AML-193 (cell line): ENCODE data around the gene LCK.
"Not testable (repeated sequence)": the region's sequence is repeated elsewhere in the genome, so short reads cannot be mapped to it uniquely, and the experiment has no call there.

ENCODE experiments used
- DNase-seq, 2 experiments: peaks; one replicate each; lab custom pipeline; 2025; lab: John Stamatoyannopoulos, UW

LCK gene

DNA sequence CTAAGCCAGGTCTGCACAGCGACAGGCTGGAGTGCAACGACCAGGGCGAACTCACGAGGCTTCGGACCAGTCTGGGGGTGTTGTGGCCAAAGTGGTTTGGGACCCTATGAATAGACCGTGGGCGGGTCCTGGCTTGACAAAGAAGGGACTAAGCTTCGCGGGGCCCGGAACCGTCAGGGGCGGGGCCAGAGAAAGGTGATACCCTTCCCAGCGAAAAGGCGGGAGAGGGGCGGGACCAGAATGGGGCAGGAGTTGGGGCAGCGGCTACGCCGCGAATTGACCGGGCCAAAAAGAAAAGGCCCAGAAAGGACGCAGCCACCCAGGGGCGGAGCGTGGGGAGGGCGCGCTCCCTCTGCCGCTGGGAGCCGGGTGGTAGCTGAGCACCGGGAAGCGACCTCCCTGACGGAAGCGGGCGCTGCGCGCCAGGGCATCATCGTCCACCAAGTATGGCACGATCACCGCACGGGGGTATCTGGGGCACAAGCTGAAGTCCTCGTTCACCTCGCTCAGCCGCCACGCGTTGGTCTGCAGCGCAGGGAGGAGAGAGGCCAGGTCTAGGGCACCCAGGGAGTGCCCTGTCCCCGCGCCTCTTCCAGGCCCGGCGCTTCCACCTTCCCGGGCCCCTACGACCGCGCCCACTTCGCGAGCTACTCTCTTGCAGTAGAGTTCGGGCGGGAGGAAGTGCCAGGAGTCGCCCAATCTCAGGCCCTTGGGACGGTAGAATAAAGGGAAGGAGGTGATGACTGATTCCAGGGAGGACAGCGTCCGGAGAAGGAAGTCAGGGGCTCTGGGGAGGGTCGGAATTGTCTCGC lies 10.7 kb upstream of the LCK start:
- peak; percentile 42 to 49 for DNase-seq

DNA sequence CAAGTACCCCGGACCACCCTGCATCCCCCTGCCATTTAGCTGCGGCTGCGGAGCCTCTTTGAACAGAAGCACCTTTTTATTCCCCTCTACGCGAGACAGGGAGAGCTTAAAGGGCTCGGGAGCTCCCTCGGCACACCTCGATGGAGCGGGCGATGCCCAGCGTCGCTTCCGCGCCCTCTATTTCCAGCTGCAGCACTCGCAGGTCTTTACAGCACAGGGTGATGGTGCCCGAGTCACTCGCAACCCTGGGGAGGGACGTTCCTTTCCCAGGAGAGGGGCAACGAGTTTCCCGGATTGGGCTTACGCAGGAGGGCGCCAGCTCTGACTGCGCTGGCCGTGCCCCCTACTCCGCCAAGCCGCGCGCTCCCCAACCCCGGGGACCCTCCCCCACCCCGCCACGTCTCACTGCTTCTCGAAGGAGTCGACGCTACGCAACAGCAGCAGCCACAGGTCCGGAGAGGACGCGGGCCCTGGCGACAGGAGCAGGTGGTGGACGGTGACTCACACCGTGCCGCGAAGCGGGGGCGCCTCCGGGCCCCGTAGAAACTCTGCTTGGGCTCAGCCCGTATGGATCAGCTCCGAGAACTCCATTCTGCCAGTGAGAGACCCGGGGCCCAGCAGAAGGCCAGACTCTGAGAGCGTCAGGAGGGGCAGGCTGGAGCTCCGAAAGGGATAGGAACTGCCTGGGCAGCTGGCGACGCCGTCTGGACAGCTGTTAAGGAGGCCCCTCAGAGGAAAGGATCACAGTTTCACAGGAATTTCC lies 9.9 kb upstream of the LCK start:
- DNase-seq: peak; percentile 8 to 17

DNA sequence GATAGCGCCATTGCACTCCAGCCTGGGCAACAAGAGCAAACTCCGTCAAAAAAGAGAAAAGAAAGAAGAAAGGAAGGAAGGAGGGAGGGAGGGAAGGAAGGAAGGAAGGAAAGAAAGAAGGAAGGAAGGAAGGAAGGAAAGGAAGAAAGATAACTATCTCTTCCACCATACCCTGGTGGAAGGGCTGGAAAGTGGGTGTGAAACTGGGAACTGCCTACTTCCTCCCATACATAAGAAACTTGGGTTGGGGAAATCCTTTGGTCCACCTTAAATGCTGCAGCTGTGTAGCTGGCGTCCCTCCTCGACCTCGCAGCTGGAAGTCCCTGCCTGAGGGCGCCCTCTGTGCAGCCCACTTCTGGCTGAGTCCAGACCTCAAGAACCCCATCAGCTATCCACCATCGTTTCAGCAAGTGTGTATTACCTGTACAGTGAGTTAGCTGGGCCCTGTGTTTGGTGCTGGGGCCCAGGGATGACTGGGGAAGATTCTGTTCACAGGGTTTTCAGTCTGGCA lies 8.7 kb upstream of the LCK start:
- DNase-seq: peak in 1 of 2 experiments; percentile 3

DNA sequence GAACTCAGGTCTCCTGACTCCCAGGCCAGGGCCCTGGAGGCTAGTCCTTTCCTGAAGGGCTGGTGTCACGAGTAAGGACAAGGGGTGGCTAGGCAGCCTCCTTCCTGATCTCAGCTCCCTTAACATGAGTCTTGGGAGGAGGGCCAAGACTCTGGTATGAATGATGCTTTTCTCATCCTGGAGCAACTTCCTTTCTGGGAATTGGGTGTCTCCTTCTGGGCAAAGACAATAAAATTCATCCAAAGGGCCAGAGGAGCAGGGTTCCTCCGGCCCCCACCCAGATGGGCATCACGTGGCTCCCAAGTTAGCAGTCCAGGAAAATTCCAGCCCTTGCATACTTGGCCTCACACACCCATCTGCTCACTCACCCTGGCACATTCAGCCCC lies 4.2 kb upstream of the LCK start, which contains the start of gene FAM167B:
Gene FAM167B (plus strand): TSS at position 335 of the 386 bp plus-strand sequence. CDS start 200 bp downstream, outside the sequence.
- DNase-seq: no peak

DNA sequence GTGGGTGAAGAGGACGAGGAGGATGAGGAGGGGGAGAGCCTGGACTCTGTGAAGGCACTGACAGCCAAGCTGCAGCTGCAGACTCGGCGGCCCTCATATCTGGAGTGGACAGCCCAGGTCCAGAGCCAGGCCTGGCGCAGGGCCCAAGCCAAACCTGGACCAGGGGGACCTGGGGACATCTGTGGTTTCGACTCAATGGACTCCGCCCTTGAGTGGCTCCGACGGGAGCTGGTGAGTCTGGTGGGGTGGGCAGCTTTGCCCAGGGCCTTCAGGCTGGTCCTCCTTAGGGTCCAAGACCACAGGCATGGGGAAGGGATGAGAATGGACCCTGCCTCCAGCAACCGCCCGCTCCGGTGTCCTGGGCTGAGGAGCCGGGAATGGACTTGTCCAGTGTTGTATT lies 3.6 kb upstream of the LCK start:
- DNase-seq: no peak

DNA sequence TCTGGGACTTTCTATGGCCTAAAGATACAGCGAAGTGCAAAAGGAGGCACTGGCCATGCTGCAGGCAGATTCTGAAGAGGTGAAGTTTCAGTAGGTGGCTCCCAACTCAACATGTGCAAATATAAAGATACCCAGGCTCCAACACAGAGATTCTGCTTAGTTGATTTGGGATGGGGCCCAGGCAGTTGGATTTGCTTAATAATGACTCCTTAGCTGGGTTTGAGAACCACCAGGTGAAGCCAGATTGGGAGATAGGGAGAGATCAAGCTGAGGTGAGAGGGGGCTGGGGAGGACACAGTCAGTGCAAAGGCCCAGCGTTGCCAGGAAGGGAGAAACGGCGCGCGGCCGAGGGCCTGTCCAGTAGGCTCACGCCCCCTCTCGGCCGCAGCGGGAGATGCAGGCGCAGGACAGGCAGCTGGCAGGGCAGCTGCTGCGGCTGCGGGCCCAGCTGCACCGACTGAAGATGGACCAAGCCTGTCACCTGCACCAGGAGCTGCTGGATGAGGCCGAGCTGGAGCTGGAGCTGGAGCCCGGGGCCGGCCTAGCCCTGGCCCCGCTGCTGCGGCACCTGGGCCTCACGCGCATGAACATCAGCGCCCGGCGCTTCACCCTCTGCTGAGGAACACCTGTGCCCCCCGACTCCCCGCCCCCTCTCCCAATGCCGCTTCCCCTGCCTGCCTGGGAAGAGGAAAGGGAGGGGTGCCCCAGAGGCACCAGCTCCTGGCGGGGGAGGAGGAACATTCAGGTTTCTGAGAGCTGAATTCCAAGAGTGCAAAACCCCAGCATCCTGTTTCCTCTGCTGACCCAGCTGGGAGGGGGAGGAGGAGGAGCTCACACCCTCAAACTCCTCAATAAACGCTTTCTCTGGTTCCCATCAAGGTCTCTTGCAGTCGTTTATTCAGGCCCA lies 2.8 kb upstream of the LCK start:
- peak; percentile 41 to 55 for DNase-seq

DNA sequence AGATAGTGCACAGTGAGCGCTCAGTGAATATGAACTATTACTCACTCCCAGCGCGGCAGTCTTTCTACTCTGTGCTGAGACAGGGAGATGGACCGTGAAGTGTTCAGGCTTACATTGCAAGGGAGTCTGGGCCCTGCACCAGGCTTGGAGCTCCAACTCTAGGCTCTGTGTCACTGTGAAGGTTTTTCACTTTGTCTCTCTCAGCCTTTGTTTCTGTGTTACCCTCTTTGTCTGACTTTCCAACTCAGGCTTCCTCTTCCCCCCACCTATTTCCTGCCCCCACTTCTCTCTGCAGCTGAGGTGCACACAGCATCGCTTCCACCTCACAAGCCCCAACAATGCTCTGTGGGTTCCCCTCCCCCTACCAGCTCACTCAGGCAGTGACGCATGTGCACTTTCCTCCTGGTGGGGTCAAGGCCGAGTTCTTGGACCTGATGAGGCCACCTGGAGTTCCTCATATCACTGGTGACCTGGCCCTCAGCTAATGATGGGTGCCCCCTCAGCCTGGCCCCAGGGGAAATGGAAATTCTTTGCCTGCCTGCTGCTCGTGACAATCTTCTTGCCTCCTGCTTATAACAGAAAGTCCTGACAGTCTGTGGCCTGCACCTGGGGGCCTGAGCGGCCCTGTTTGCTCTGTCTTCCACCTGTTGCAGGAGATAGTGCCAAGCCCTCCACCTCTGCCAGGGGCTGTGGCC lies 1.1 kb upstream of the LCK start:
- no peak for DNase-seq

DNA sequence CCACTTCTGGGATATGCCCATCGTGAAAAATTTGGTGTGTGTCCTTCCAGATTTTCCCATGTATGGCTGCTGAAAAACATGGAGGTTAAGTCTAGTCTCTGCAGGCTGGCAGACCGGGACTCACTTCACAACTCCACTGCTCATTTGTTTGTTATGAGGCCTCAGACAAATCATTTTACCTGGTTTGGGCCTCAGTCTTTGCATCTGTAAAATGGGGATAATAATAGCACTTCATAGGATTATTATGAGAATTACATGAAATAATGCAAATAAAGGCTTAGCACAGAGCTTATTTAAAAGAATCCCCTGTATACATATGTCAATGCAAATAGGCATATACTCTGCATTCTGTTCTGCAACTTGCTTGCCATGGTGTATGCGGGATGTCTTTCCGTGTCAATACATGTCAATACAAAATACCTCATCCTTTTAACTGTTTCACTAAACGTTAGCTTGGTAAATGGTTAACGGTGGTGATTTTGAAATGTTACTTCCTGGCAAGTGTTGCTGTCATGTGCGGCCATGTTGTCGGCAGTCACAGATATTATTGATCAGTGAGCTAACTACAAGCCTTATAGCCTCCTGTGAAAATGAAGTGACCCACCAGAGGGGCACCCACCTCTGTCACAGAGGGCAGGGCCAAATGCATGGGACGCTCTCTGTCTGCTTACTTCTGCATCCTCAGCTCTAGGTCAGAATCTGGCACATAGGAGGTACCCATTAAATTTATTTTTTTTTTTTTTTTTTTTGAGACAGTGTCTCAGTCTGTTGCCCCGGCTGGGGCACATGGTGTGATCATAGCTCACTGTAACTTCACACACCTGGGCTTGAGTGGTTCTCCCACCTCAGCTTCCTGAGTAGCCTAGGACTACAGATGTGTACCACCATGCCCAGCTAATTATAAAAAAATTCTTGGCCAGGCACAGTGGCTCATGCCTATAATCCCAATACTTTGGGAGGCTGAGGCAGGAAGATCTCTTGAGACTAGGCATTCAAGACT lies 4.3 kb downstream of the LCK start:
- DNase-seq: no peak

DNA sequence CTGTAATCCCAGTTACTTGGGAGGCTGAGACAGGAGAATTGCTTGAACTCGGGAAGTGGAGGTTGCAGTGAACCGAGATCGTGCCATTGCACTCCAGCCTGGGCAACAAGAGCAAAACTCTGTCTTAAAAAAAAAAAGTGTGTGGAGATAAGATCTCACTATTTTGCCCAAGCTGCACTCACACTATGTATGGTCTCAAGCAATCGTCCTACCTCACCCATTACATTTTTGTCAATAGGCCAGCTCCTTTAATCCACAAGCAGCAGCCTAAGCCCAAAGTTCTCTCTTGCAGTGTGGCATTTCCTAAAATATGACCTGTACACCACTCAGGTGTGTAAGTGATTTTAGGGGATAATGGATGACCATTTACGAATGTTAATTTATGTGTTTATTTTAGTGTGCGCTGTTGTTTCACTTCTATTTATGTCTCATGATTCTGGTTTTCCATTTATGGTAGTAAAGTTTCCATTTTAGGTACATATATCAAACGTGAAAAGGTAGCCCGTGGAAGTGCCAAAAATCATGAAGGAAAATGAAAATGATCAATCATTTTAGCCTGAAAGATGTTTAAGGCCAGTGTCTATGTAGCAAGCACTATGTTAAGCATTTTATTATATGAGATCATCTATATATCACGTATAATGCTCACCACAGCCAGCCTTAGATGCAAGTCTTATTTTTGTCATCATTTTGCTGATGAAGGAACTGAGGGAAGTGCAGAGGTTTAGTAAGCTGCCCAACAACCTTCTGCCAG lies 5.6 kb downstream of the LCK start:
- no peak for DNase-seq

DNA sequence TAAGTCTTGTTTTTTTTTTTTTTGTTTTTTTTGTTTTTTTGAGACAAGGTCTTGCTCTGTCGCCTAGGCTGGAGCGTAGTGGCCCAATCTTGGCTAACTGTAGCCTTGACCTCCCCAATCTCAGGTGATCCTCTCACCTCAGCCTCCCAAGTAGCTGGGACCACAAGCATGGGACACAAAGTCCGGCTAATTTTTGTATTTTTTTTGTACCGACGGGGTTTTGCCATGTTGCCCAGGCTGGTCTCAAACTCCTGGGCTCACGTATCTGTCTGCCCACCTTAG lies 6.1 kb downstream of the LCK start:
- no peak for DNase-seq

DNA sequence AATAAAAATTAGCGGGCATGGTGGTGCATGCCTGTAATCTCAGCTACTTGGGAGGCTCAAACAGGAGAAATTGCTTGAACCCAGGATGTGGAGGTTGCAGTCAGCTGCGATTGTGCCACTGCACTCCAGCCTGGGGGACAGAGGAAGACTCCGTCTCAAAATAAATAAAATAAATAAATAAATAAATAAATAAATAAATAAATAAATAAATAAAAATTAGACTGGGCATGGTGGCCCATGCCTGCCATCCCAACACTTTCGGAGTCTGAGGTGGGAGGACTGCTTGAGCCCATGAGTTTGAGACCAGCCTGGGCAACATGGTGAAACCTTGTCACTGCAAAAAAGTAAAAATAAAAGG lies 12.2 kb downstream of the LCK start:
- DNase-seq: not testable (repeated sequence)

DNA sequence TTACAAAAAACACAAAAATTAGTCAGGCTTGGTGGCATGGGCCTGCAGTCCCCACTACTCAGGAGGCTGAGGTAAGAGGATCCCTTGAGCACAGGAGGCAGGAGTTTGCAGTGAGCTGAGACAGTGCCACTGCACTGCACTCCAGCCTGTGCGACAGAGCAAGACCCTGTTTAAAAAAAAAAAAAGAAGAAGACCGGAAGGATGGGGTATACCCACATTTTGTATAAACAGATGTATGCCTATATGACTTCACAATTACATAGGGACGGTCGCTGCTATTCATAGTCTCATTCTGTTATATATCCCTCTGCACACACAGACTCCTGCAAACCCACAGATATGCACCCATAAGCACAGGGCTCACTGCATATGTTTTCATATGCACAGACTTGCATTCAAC lies 12.7 kb downstream of the LCK start:
- no peak for DNase-seq

DNA sequence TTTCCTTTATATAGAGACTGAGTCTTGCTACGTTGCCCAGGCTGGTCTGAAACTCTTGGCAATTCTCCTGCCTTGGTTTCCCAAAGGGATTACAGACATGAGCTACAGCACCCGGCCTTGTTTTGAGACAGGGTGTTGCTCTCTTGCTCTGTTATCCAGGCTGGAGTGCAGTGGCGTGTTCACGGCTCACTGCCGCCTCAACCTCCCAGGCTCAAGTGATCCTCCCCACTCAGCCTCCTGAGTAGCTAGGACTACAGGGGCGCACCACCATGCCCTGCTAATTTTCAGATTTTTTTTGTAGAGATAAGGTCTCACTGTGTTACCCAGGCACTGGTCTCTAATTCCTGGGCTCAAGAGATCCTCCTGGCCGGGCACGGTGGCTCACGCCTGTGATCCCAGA lies 14.8 kb downstream of the LCK start:
- no peak for DNase-seq

DNA sequence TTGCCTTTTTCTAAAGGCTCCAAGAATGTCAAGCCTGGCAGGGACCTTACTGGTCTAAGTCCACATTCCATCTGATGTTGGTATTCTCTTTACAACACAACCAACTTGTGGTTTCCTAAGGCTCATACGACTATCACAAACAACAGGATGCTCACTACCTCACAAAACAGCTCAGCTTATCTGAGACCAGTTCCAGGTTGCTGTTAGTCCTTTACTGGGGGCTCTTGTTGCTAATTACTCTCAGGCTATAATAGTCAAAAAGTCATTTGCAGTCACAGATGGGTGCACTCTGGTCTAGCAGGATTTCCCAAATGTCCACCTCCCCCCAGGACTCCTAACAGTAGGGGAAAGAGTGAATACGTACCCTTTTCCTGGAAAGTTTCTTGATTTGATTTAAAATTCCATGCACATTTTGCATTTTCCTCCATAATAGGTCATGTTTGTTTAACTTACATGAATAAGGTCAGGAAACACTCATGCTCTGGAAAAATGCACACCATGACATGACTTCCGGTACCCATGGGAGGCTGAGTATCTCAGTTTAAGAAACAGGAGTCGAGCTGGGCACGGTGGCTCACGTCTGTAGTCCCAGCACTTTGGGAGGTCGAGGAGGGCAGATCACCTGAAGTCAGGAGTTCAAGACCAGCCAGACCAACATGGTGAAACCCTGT lies 16.0 kb downstream of the LCK start:
- DNase-seq: no peak

DNA sequence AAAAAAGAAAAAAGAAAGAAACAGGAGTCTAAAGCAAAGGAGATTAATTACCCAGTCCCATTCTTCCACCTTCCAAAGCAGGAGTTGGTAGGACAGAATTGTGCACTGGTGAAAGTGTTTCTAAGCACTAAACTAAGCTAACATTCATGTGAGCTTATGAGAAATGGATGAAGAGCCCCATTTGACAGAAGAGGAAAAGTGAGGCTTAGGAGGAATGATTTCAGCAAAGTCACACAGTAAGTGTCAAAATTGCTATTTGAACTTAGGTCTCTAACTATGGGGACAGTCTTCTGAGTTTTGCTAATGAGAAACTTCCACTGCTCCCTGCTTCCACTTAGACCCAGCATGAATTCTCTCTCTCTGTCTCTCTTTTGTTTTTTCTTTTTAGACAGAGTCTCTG lies 18.7 kb downstream of the LCK start:
- no peak for DNase-seq

DNA sequence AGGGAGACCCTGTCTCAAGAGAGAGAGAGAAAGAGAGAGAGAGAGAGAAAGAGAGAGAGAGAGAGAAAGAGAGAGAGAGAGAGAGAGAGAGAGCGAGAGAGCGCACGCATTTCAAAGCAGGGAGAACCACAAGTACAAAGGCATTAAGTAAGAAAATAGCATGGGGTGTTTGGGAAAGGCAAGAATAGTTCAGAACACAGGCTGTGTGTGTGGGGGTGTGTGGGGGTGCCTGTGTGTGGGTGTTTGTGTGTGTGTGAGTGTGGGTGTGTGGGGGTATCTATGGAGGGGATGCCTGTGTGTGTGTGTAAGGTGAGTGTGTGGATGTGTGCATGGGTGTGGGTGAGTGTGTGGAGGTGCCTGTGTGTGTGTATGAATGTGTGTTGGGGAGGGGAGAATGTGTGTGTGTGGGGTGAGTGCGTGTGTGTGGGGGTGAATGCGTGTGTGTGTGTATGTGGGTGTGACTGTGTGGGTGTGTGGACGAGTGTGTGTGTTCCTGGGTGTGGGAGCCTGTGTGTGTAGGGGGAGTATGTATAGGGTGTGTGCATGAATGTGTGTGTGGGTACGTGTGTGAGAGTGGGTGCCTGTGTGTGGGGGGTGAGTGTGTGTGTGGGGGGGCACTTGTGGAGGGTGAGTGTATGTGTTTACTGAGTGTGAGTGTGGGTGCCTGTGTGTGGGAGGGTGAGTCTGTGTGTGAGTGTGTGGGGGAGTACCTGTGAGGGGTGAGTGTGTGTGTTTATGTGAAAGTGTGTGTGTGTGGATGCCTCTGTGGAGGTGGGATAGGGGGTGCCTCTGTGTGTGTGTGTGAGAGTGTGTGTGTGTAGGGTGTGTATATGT lies 21.7 kb downstream of the LCK start:
- DNase-seq: no peak

DNA sequence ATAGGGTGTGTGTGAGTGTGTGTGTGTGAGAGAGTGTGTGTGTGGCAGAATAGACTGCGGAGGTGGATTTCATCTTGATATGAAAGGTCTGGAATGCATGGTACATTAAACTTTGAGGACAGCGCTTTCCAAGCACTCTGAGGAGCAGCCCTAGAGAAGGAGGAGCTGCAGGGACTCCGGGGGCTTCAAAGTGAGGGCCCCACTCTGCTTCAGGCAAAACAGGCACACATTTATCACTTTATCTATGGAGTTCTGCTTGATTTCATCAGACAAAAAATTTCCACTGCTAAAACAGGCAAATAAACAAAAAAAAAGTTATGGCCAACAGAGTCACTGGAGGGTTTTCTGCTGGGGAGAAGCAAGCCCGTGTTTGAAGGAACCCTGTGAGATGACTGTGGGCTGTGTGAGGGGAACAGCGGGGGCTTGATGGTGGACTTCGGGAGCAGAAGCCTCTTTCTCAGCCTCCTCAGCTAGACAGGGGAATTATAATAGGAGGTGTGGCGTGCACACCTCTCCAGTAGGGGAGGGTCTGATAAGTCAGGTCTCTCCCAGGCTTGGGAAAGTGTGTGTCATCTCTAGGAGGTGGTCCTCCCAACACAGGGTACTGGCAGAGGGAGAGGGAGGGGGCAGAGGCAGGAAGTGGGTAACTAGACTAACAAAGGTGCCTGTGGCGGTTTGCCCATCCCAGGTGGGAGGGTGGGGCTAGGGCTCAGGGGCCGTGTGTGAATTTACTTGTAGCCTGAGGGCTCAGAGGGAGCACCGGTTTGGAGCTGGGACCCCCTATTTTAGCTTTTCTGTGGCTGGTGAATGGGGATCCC lies 22.5 kb downstream of the LCK start:
- no peak for DNase-seq
